HEK293T (cell line): ENCODE measurements around the gene BASP1.

ENCODE experiments used
- ARNT ChIP-seq: fragments of 450-650 bp; IDR thresholded peaks from 2 replicates; pipeline ENCODE4 v1.6.1; 2017; ENCODE audit warnings: mild to moderate bottlenecking
- BHLHE40 ChIP-seq: fragments of 450-650 bp; IDR thresholded peaks from 2 replicates; pipeline ENCODE4 v1.6.1; 2016; ENCODE audit warnings: mild to moderate bottlenecking, moderate library complexity, borderline replicate concordance
- FOXM1 ChIP-seq: fragments of 450-650 bp; IDR thresholded peaks from 2 replicates; pipeline ENCODE4 v1.6.1; 2017; ENCODE audit warnings: mild to moderate bottlenecking, borderline replicate concordance
- SUZ12 ChIP-seq: fragments of 450-650 bp; IDR thresholded peaks from 2 replicates; pipeline ENCODE4 v1.6.1; 2016; ENCODE audit warnings: mild to moderate bottlenecking
- TARDBP ChIP-seq: fragments of 450-650 bp; IDR thresholded peaks from 2 replicates; pipeline ENCODE4 v1.6.1; 2016
- ZNF384 ChIP-seq: fragments of 450-650 bp; IDR thresholded peaks from 2 replicates; pipeline ENCODE4 v1.6.1; 2016

- no peak for TF ChIP-seq SUZ12
- TF ChIP-seq FOXM1 = no peak
- TF ChIP-seq ZNF384 = no peak
- TF ChIP-seq TARDBP = no peak
- TF ChIP-seq BHLHE40 = no peak
- TF ChIP-seq ARNT = no peak
Measured at GRCh38 chr5:17235731-17236330, 18.4 kb downstream of the BASP1 start.
